Measurements from ENCODE around the gene DTX1. TPM values are rescaled to one million over a fixed set of nuclear protein-coding genes. Genes with fewer than 3 reads are reported as not detected.
A peak's percentile ranks its signal among the peaks of the same experiment; 100 is the strongest.

The DTX1 gene
- total RNA-seq, 1 experiment from 2014 or later: 3.0 TPM

DNA sequence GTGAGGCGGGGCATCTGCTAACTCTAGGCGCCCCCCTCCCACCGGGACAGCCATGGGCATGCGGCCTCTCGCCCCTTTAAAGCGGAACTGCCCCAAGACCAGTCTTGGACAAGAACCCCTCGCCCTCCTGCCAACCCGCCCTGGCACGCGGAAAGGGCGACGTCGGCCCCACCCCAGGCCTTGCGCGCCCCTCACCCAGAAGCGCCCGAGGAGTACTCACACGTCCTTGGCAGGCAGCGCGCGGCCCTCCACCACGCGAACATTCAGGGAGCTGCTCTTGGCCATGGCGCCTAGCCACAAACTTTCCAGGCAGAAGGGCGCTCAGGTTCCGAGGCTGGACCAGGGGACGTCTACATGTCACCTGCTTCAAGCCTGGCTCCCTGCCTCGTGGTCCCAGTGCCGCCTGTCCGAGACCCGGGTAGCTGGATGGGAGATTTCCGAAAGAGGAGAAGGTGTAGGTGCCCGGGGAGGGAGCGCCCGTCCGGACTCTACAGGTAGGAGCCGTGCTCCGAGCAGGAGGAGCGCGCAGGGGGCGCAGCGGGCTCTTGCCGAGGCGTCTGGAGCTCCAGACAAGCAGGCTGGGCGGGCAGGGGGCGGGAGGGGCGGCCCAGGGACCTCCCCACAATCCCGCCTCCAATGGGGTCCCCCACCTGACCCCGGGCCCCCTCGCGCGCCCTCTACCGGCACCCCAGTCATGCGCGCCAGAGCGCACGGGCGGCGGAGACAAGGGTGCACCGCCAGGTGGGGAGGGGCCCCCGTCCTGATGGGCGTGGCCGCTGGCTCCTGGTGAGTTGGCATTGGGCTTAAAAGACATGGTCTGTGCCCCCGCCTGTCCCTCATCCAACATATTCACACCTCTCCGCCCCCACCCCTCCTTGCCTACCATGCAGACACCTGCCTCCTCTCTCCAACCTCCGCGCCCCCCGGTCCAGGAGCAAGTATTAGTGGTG, 78.9 kb downstream of the DTX1 start, which contains the start of gene RASAL1:
TSS of gene RASAL1 (minus strand) at position 584 of the 950 bp plus-strand sequence. CDS start at position 285, 299 bp downstream.
- H2AFZ ChIP-seq (ENCODE audit: low read length): no peak within 1 kb of the TSS
- H2AK5ac ChIP-seq (ENCODE audit: insufficient read length, low read length): no peak within 1 kb of the TSS
- H2BK5ac ChIP-seq (ENCODE audit: insufficient read length, low read length): no peak within 1 kb of the TSS
- H4K5ac ChIP-seq (ENCODE audit: insufficient read length, low read depth, low read length): no peak within 1 kb of the TSS
- peak within 1 kb of the TSS; percentile 60 for H3K18ac ChIP-seq (ENCODE audit: insufficient read length, low read depth, low read length)
- no peak within 1 kb of the TSS for H3K27ac ChIP-seq (ENCODE audit: insufficient read length, low read depth, low read length)
- H3K4me1 Mint-ChIP-seq: peaks cover 12 to 20% of the 10 kb centered on the region in 2 experiments
- no peak within 1 kb of the TSS for H2BK20ac ChIP-seq (ENCODE audit: low read depth, low read length, poor library complexity, severe bottlenecking)
- H3K4me2 ChIP-seq (ENCODE audit: insufficient read depth, insufficient read length, low read length): peak within 1 kb of the TSS; percentile 46
- H3T11ph ChIP-seq (ENCODE audit: low read length): no peak within 1 kb of the TSS
- no peaks in the 10 kb centered on the region for H3K79me2 ChIP-seq (ENCODE audit: insufficient read depth, low read length)
- no peak within 1 kb of the TSS for H3K23ac ChIP-seq (ENCODE audit: insufficient read length, low read depth, low read length)
- no peak within 1 kb of the TSS for H2BK120ac ChIP-seq (ENCODE audit: low read depth, low read length, poor library complexity, severe bottlenecking)
- H3K4me3 Mint-ChIP-seq: peak within 1 kb of the TSS; percentile 69 to 84
- H3K9me3 Mint-ChIP-seq: no peaks in the 10 kb centered on the region; a peak in 1 of 5 replicates
- H3K36me3 Mint-ChIP-seq (ENCODE audit: insufficient read depth in 1 of 3, low read depth in 3 of 3): no peaks in the 10 kb centered on the region
- H3K56ac ChIP-seq (ENCODE audit: insufficient read length, low read depth, low read length): no peak within 1 kb of the TSS
- H4K8ac ChIP-seq (replicated peaks; ENCODE audit: insufficient read length, low read depth, low read length): no peak within 1 kb of the TSS
- H3K27me3 ChIP-seq (ENCODE audit: insufficient read depth, low read length): no peaks in the 10 kb centered on the region
- H3K14ac ChIP-seq (ENCODE audit: insufficient read depth, low read length): peak within 1 kb of the TSS; percentile 78; the same call in 1 of the 2 replicates
- no peak within 1 kb of the TSS for H3K9ac ChIP-seq (ENCODE audit: extremely low read depth, insufficient read length, low read length)
- TF ChIP-seq, protein P1, sequence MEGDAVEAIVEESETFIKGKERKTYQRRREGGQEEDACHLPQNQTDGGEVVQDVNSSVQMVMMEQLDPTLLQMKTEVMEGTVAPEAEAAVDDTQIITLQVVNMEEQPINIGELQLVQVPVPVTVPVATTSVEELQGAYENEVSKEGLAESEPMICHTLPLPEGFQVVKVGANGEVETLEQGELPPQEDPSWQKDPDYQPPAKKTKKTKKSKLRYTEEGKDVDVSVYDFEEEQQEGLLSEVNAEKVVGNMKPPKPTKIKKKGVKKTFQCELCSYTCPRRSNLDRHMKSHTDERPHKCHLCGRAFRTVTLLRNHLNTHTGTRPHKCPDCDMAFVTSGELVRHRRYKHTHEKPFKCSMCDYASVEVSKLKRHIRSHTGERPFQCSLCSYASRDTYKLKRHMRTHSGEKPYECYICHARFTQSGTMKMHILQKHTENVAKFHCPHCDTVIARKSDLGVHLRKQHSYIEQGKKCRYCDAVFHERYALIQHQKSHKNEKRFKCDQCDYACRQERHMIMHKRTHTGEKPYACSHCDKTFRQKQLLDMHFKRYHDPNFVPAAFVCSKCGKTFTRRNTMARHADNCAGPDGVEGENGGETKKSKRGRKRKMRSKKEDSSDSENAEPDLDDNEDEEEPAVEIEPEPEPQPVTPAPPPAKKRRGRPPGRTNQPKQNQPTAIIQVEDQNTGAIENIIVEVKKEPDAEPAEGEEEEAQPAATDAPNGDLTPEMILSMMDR (conservative IDR thresholded peaks at IDR 0.05): peak; percentile 98
- peak; percentile 97 for DNase-seq
- H4K20me1 ChIP-seq (ENCODE audit: control insufficient read depth, insufficient read depth, insufficient read length): no peaks in the 10 kb centered on the region
- H3K27me3 Mint-ChIP-seq (ENCODE audit: low read depth): peaks cover 36% of the 10 kb centered on the region
- no peak within 1 kb of the TSS for H2BK12ac ChIP-seq (ENCODE audit: insufficient read length, low read depth, low read length)
- H3K4me1 ChIP-seq (ENCODE audit: insufficient read depth, low read length): no peaks in the 10 kb centered on the region
- H4K91ac ChIP-seq (ENCODE audit: insufficient read length, low read depth, low read length): no peak within 1 kb of the TSS
- peaks cover 12% of the 10 kb centered on the region for H3K23me2 ChIP-seq (ENCODE audit: insufficient read length, low read depth, low read length, poor library complexity, severe bottlenecking)
- H3K9me3 ChIP-seq (ENCODE audit: control insufficient read depth, low read depth, low read length): no peaks in the 10 kb centered on the region
- no CpG with 5 or more reads among the region's 68 CpGs for WGBS (ENCODE audit: extremely low coverage, insufficient read length, low lambda C conversion rate)
- H2BK15ac ChIP-seq (ENCODE audit: low read depth, low read length): no peak within 1 kb of the TSS
- H3K79me1 ChIP-seq (ENCODE audit: insufficient read depth, low read depth, low read length, poor library complexity, severe bottlenecking): no peaks in the 10 kb centered on the region
- H3K27ac Mint-ChIP-seq: 0 out of 7 replicates have a peak within 1 kb of the TSS, but pooled peaks of 1 of the 3 experiments have one; percentile 57
- no peak within 1 kb of the TSS for H3K4ac ChIP-seq (ENCODE audit: low read depth, low read length)

All from H9 (cell line).